H9 (cell line): ENCODE data around the gene ARHGAP27. TPM values are rescaled to one million over a fixed set of nuclear protein-coding genes. Genes with fewer than 3 reads are reported as not detected.
"Not testable (repeated sequence)": the region's sequence is repeated elsewhere in the genome, so short reads cannot be mapped to it uniquely, and the experiment has no call there.

Source experiments
- DNase-seq: peaks from one replicate; pipeline ENCODE4 v3.0.0-alpha.2; 2017
- H2AFZ ChIP-seq: one replicate; pipeline ENCODE4 v1.6.1; 2013; ENCODE audit warnings: mild to moderate bottlenecking, low read length, control low read depth, moderate library complexity
- H2AK5ac ChIP-seq: 2 replicates; pipeline ENCODE4 v1.6.1; 2013; ENCODE audit warnings: low read length, control low read depth, mixed read lengths; ENCODE audit not compliant: insufficient read length
- H2BK120ac ChIP-seq: one replicate; pipeline ENCODE4 v1.6.1; 2013; ENCODE audit warnings: low read depth, mild to moderate bottlenecking, low read length, control low read depth, inconsistent platforms; ENCODE audit not compliant: poor library complexity, severe bottlenecking
- H2BK12ac ChIP-seq: 2 replicates; pipeline ENCODE4 v1.6.1; 2013; ENCODE audit warnings: low read length, control low read depth, mixed read lengths, low read depth; ENCODE audit not compliant: insufficient read length
- H2BK15ac ChIP-seq: 2 replicates; pipeline ENCODE4 v1.6.1; 2013; ENCODE audit warnings: low read depth, low read length, control low read depth
- H2BK20ac ChIP-seq: one replicate; pipeline ENCODE4 v1.6.1; 2013; ENCODE audit warnings: low read depth, mild to moderate bottlenecking, low read length, control low read depth, inconsistent platforms; ENCODE audit not compliant: poor library complexity, severe bottlenecking
- H2BK5ac ChIP-seq: 2 replicates; pipeline ENCODE4 v1.6.1; 2013; ENCODE audit warnings: low read length, control low read depth, mixed read lengths; ENCODE audit not compliant: insufficient read length
- H3K14ac ChIP-seq: 2 replicates; pipeline ENCODE4 v1.6.1; 2013; ENCODE audit warnings: low read length, control low read depth; ENCODE audit not compliant: insufficient read depth
- H3K18ac ChIP-seq: 2 replicates; pipeline ENCODE4 v1.6.1; 2013; ENCODE audit warnings: low read depth, mild to moderate bottlenecking, mixed read lengths, low read length, control low read depth; ENCODE audit not compliant: insufficient read length
- H3K23ac ChIP-seq: 2 replicates; pipeline ENCODE4 v1.6.1; 2013; ENCODE audit warnings: low read length, control low read depth, mixed read lengths, low read depth; ENCODE audit not compliant: insufficient read length
- H3K23me2 ChIP-seq: 2 replicates; pipeline ENCODE4 v1.6.1; 2013; ENCODE audit warnings: low read depth, mild to moderate bottlenecking, mixed read lengths, low read length, control low read depth; ENCODE audit not compliant: insufficient read length, poor library complexity, severe bottlenecking
- H3K27ac ChIP-seq: 2 replicates; pipeline ENCODE4 v1.5.1; 2013; ENCODE audit warnings: low read length, control low read depth, mixed read lengths, low read depth; ENCODE audit not compliant: insufficient read length
- H3K27me3 ChIP-seq: 2 replicates; pipeline ENCODE4 v1.6.1; 2013; ENCODE audit warnings: low read length, control low read depth, inconsistent platforms; ENCODE audit not compliant: insufficient read depth
- H3K4ac ChIP-seq: 2 replicates; pipeline ENCODE4 v1.6.1; 2013; ENCODE audit warnings: low read depth, mild to moderate bottlenecking, control low read depth, inconsistent platforms, low read length, moderate library complexity
- H3K4me1 ChIP-seq: 2 replicates; pipeline ENCODE4 v1.6.1; 2013; ENCODE audit warnings: low read length, control low read depth, inconsistent platforms; ENCODE audit not compliant: insufficient read depth
- H3K4me2 ChIP-seq: 2 replicates; pipeline ENCODE4 v1.6.1; 2013; ENCODE audit warnings: low read length, control low read depth, mixed read lengths; ENCODE audit not compliant: insufficient read length, insufficient read depth
- H3K56ac ChIP-seq: 2 replicates; pipeline ENCODE4 v1.6.1; 2013; ENCODE audit warnings: low read depth, mild to moderate bottlenecking, mixed read lengths, low read length, control low read depth; ENCODE audit not compliant: insufficient read length
- H3K79me1 ChIP-seq: 2 replicates; pipeline ENCODE4 v1.6.1; 2013; ENCODE audit warnings: low read depth, mild to moderate bottlenecking, moderate library complexity, low read length, control low read depth, inconsistent platforms; ENCODE audit not compliant: insufficient read depth, poor library complexity, severe bottlenecking
- H3K79me2 ChIP-seq: 2 replicates; pipeline ENCODE4 v1.6.1; 2013; ENCODE audit warnings: low read length, control low read depth, inconsistent platforms; ENCODE audit not compliant: insufficient read depth
- H3K9ac ChIP-seq: 2 replicates; pipeline ENCODE4 v1.6.1; 2013; ENCODE audit warnings: low read length, control low read depth, mixed read lengths; ENCODE audit not compliant: insufficient read length; ENCODE audit errors: extremely low read depth
- H3K9me3 ChIP-seq: one replicate; pipeline ENCODE4 v1.6.1; 2013; ENCODE audit warnings: low read depth, low read length, inconsistent platforms; ENCODE audit not compliant: control insufficient read depth
- H3T11ph ChIP-seq: one replicate; pipeline ENCODE4 v1.6.1; 2013; ENCODE audit warnings: mild to moderate bottlenecking, low read length, control low read depth, inconsistent platforms
- H4K20me1 ChIP-seq: one replicate; pipeline ENCODE4 v1.6.1; 2013; ENCODE audit not compliant: control insufficient read depth, insufficient read length, insufficient read depth
- H4K5ac ChIP-seq: 2 replicates; pipeline ENCODE4 v1.6.1; 2013; ENCODE audit warnings: low read depth, mild to moderate bottlenecking, mixed read lengths, low read length, control low read depth; ENCODE audit not compliant: insufficient read length
- H4K8ac ChIP-seq: replicated peaks from 2 replicates; pipeline ENCODE4 v1.6.1; 2013; ENCODE audit warnings: low read length, control low read depth, mixed read lengths, low read depth; ENCODE audit not compliant: insufficient read length
- H4K91ac ChIP-seq: 2 replicates; pipeline ENCODE4 v1.6.1; 2013; ENCODE audit warnings: low read depth, mild to moderate bottlenecking, moderate library complexity, mixed read lengths, low read length, control low read depth; ENCODE audit not compliant: insufficient read length
- H3K27ac Mint-ChIP-seq, 3 experiments: 2 replicates in 2 of 3; 3 replicates in 1 of 3; pipeline ENCODE4 v1.8.0; 2020 to 2021; ENCODE audit warnings: mixed read lengths in 3 of 3, mild to moderate bottlenecking in 1 of 3, moderate library complexity in 1 of 3
- H3K27me3 Mint-ChIP-seq: 2 replicates; pipeline ENCODE4 v1.8.0; 2021; ENCODE audit warnings: low read depth, mild to moderate bottlenecking, moderate library complexity, mixed read lengths
- H3K36me3 Mint-ChIP-seq, 3 experiments: 2 replicates in 2 of 3; 3 replicates in 1 of 3; pipeline ENCODE4 v1.8.0; 2020 to 2021; ENCODE audit warnings: low read depth in 3 of 3, mixed read lengths in 3 of 3; ENCODE audit not compliant: insufficient read depth in 1 of 3
- H3K4me1 Mint-ChIP-seq, 2 experiments: 2 replicates each; pipeline ENCODE4 v1.8.0; 2020; ENCODE audit warnings: mixed read lengths in 2 of 2
- H3K4me3 Mint-ChIP-seq, 2 experiments: 2 replicates in 1 of 2; 3 replicates in 1 of 2; pipeline ENCODE4 v1.8.0; 2020 to 2021; ENCODE audit warnings: mild to moderate bottlenecking in 2 of 2, mixed read lengths in 2 of 2, moderate library complexity in 1 of 2
- H3K9me3 Mint-ChIP-seq, 2 experiments: 2 replicates in 1 of 2; 3 replicates in 1 of 2; pipeline ENCODE4 v1.8.0; 2020; ENCODE audit warnings: mild to moderate bottlenecking in 2 of 2, mixed read lengths in 2 of 2, moderate library complexity in 1 of 2
- WGBS: extraction: QIAGEN DNeasy Blood & Tissue Kit; methylation state at CpG from one replicate; pipeline ENCODE4 v1.1.7; 2013; ENCODE audit warnings: missing lambda C conversion rate, low lambda C conversion rate, mixed read lengths; ENCODE audit not compliant: insufficient read length; ENCODE audit errors: extremely low coverage; 5-methylcytosine and 5-hydroxymethylcytosine counted together
- total RNA-seq: library from RNA; stranded (reverse); gene quantifications from 2 replicates; pipeline ENCODE4 v1.2.1, GENCODE V29; 2021

The ARHGAP27 gene
- total RNA-seq, 1 experiment from 2014 or later: 9.9 TPM

DNA sequence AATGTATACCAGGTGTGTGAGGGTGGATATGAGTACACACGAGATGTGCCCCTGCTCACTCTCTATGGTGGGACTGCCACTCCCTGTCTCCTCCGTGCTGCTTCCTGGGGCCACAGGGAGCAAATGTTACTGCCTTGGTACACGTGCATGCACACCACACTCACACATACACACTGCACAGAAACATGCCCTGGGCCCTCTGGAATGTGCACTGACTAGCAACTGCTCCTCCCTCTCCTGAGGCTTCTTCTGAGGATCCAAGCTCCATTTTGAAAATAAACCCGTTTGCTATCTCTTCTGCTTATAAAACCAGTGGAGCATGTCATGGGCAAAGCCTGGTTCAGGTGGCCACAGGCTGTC, 36.5 kb upstream of the ARHGAP27 start:
- H3K36me3 Mint-ChIP-seq: peaks cover 0 to 11% (median 4%) of the 10 kb centered on the region in 3 experiments; a peak in 3 of 7 replicates
- H3T11ph ChIP-seq, H3K18ac ChIP-seq, H3K56ac ChIP-seq, H3K4me1 Mint-ChIP-seq, H4K20me1 ChIP-seq, H2AK5ac ChIP-seq, H2BK15ac ChIP-seq, H3K9me3 ChIP-seq, H3K23ac ChIP-seq, H3K4ac ChIP-seq, H3K4me2 ChIP-seq, H3K27me3 ChIP-seq, H3K27ac Mint-ChIP-seq, H3K9me3 Mint-ChIP-seq, DNase-seq, H3K27me3 Mint-ChIP-seq, H2BK12ac ChIP-seq, H2AFZ ChIP-seq, H2BK120ac ChIP-seq, H3K9ac ChIP-seq, H4K91ac ChIP-seq, H4K8ac ChIP-seq, H3K23me2 ChIP-seq, H3K4me1 ChIP-seq, H3K79me2 ChIP-seq, H3K4me3 Mint-ChIP-seq, H2BK20ac ChIP-seq, H2BK5ac ChIP-seq, H3K27ac ChIP-seq, H3K79me1 ChIP-seq, H4K5ac ChIP-seq, H3K14ac ChIP-seq: not testable (repeated sequence)
- no CpG with 5 or more reads among the region's 4 CpGs for WGBS

DNA sequence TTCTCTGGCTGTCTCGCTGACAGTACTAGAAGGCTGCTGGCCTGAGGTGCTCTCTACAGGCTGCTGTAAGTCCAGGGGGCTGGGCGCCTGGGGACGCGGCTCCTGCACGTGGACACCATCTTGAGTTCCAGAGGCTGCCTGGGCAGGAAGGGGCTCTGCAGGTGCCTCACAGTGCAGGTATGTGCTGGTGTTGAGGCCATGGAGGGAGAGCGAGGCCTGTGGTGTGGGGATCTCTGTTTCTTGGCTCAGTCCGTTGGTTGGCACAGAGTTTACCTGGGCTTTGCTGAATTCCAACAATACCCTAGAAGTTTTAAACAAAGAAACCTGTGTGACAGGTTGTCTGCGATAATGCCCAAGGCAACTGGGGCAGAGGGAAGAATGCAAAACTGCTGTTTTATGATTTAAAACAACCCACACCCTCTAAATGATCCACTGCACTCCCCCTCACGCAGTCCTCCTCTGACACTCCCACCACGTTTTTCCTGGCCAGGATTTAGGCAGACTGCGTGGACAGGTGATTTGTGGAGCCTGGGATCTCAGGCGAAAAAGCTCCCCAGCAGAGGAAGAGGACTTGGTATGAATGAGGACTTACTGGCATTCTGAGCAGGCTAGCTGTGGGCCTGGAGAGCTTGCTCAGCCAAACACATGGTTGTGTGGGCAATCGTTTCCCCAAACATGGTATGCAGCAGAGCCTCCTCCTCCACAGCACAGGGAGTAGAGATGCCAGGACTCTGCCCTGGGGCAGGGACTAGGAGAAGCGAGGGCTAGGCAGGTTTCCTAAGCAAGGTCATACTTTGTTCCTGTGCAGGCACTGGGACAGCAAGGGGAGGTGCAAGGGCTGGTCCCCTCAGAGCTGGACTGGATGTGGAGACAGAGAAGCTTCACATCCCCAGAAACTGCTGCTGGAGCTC, 35.9 kb upstream of the ARHGAP27 start:
- H2BK5ac ChIP-seq, H4K91ac ChIP-seq, H2BK15ac ChIP-seq, H3K27ac ChIP-seq, H3K79me2 ChIP-seq, H2AK5ac ChIP-seq, H3K36me3 Mint-ChIP-seq, H3K79me1 ChIP-seq, H2AFZ ChIP-seq, H3K4me2 ChIP-seq, H4K20me1 ChIP-seq, H3K23me2 ChIP-seq, H2BK12ac ChIP-seq, H3K27me3 ChIP-seq, H3K4me1 Mint-ChIP-seq, H3K4ac ChIP-seq, H4K5ac ChIP-seq, H2BK120ac ChIP-seq, DNase-seq, H3K56ac ChIP-seq, H3K9me3 ChIP-seq, H3K4me1 ChIP-seq, H2BK20ac ChIP-seq, H3K9me3 Mint-ChIP-seq, H3K27me3 Mint-ChIP-seq, H3K23ac ChIP-seq, H4K8ac ChIP-seq, H3K9ac ChIP-seq, H3K4me3 Mint-ChIP-seq, H3K14ac ChIP-seq, H3T11ph ChIP-seq, H3K18ac ChIP-seq, H3K27ac Mint-ChIP-seq: not testable (repeated sequence)
- no CpG with 5 or more reads among the region's 14 CpGs for WGBS
